ENCODE data around the gene EIF4G3. TPM values are rescaled to one million over a fixed set of nuclear protein-coding genes. Genes with fewer than 3 reads are reported as not detected.

EIF4G3 gene
- total RNA-seq, 1 donor from 2014 or later = 33.9 TPM

- H3K27me3 ChIP-seq (ENCODE audit: low read depth) = no peaks in the 10 kb centered on the region
- H3K27ac ChIP-seq (replicated peaks) = no peak overlapping the region
- no peaks in the 10 kb centered on the region for H3K9me3 ChIP-seq (replicated peaks)
- intact Hi-C loops (cut with micrococcal nuclease) = no loop called here
- peaks cover 5% of the 10 kb centered on the region for H3K4me1 ChIP-seq
- H3K4me3 ChIP-seq = no peak overlapping the region
- no peak for DNase-seq
- TF ChIP-seq CTCF (IDR thresholded peaks at IDR 0.05; ENCODE audit: borderline replicate concordance) = no peak
- H3K36me3 ChIP-seq = peaks cover 43% of the 10 kb centered on the region
These were observed 279.9 kb downstream of the EIF4G3 start for GRCh38 chr1:20896826-20897225.

DNA sequence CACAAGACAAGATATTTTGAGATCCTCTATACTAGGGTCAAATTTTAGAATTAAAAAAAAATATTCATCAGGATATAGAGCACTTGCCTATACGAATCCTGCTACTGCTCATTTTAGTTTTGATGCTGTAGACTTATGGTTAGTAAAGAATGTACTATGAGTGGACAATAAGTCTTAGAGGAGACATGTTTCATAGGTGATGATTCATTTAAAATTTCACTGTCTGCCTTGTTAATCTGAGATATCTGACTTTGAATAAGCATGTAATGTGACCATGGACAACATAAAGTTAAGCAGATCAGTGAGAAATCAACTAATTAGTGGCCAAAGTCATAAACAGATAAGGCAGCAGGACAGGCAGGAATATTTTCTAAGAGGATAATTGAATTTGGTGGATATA, 282.8 kb downstream of the EIF4G3 start:
- TF ChIP-seq CTCF (IDR thresholded peaks at IDR 0.05; ENCODE audit: borderline replicate concordance) = no peak

GRCh38 chr1:20891091-20891490, 285.6 kb downstream of the EIF4G3 start:
- Histone ChIP-seq H3K27ac (replicated peaks) (no peak overlapping the region), H3K9me3 (replicated peaks) (no peaks in the 10 kb centered on the region), H3K27me3 (ENCODE audit: low read depth) (no peaks in the 10 kb centered on the region), H3K4me3 (no peak overlapping the region), H3K36me3 (peaks cover 40% of the 10 kb centered on the region), H3K4me1 (peaks cover 5% of the 10 kb centered on the region)
- no peak for TF ChIP-seq CTCF (IDR thresholded peaks at IDR 0.05; ENCODE audit: borderline replicate concordance)
- no peak for DNase-seq
- intact Hi-C loops (cut with micrococcal nuclease) = no loop called here

More for the DNA sequence above, 282.8 kb downstream of the EIF4G3 start:
- Histone ChIP-seq H3K36me3 (peaks cover 41% of the 10 kb centered on the region), H3K4me1 (peaks cover 5% of the 10 kb centered on the region), H3K9me3 (replicated peaks) (no peaks in the 10 kb centered on the region), H3K27me3 (ENCODE audit: low read depth) (no peaks in the 10 kb centered on the region), H3K4me3 (no peak overlapping the region), H3K27ac (replicated peaks) (no peak overlapping the region)
- no peak for DNase-seq
- intact Hi-C loops (cut with micrococcal nuclease) = no loop called here

DNA sequence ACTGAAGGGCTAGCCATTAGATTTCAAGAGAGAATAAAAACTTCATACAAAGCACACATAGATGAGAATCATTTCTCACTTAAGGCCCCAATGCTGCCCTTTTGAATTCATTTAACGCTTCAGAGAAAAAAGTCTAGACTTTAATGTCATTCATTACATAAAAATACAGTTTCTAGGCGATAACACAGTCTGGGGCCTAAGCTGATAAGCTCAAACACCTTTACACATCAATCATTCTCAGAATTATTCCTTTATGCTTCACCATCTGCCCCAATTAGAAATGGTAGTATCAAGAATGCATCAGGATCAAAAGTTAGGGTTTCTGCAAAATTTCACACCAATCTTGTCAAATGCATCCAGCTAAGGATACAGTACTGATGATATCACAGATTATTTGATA, 289.5 kb downstream of the EIF4G3 start:
- DNase-seq = no peak
- no peaks in the 10 kb centered on the region for H3K27me3 ChIP-seq (ENCODE audit: low read depth)
- H3K4me1 ChIP-seq = no peaks in the 10 kb centered on the region
- H3K4me3 ChIP-seq = no peak overlapping the region
- no peak overlapping the region for H3K27ac ChIP-seq (replicated peaks)
- TF ChIP-seq CTCF (IDR thresholded peaks at IDR 0.05; ENCODE audit: borderline replicate concordance) = no peak
- peaks cover 32% of the 10 kb centered on the region for H3K36me3 ChIP-seq
- intact Hi-C loops (cut with micrococcal nuclease) = no loop called here
- H3K9me3 ChIP-seq (replicated peaks) = no peaks in the 10 kb centered on the region

GRCh38 chr1:20885121-20885520, 291.6 kb downstream of the EIF4G3 start:
- Histone ChIP-seq H3K27ac (replicated peaks) (no peak overlapping the region), H3K4me3 (no peak overlapping the region), H3K27me3 (ENCODE audit: low read depth) (no peaks in the 10 kb centered on the region), H3K4me1 (no peaks in the 10 kb centered on the region), H3K9me3 (replicated peaks) (no peaks in the 10 kb centered on the region), H3K36me3 (peaks cover 19% of the 10 kb centered on the region)
- DNase-seq = no peak
- intact Hi-C loops (cut with micrococcal nuclease) = no loop called here
- TF ChIP-seq CTCF (IDR thresholded peaks at IDR 0.05; ENCODE audit: borderline replicate concordance) = no peak

DNA sequence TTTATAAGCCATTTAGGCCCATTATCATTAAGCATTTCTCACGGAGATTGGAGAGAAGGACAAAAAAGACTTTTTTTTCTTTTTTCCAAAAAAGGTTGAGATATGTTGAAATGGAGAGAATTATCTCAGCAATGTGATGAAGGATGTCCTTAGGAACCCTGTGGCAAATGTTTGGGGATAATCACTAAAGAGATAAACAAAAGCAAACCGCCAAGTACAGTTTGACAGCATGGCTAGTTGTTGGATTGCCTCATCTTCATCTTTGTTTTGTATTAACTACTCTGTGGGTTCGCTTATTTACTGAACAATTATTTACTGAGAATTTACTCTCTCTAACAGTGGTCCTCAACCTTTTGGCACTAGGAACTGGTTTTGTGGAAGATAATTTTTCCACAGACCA, 292.2 kb downstream of the EIF4G3 start:
- no peaks in the 10 kb centered on the region for H3K4me1 ChIP-seq
- intact Hi-C loops (cut with micrococcal nuclease) = no loop called here
- H3K9me3 ChIP-seq (replicated peaks) = no peaks in the 10 kb centered on the region
- H3K27ac ChIP-seq (replicated peaks) = no peak overlapping the region
- DNase-seq = no peak
- TF ChIP-seq CTCF (IDR thresholded peaks at IDR 0.05; ENCODE audit: borderline replicate concordance) = no peak
- H3K4me3 ChIP-seq = no peak overlapping the region
- H3K27me3 ChIP-seq (ENCODE audit: low read depth) = no peaks in the 10 kb centered on the region
- peaks cover 20% of the 10 kb centered on the region for H3K36me3 ChIP-seq
